HepG2 (cell line): Measurements from ENCODE around the gene ABCC8. TPM values are rescaled to one million over a fixed set of nuclear protein-coding genes. Genes with fewer than 3 reads are reported as not detected.
A peak's percentile ranks its signal among the peaks of the same experiment; 100 is the strongest.

Experiments used
- ATM ChIP-seq: fragments of 450-650 bp; IDR thresholded peaks from 2 replicates; pipeline ENCODE4 v1.7.1; 2017; ENCODE audit warnings: mild to moderate bottlenecking, borderline replicate concordance
- ELF4 ChIP-seq: sonication (generic); formaldehyde crosslinking; IDR thresholded peaks from 2 replicates; pipeline ENCODE4 v1.5.0; 2020; ENCODE audit warnings: missing genetic modification reagents, mild to moderate bottlenecking, moderate library complexity, borderline replicate concordance
- KLF12 ChIP-seq: sonication (generic); formaldehyde crosslinking; IDR thresholded peaks from 2 replicates; pipeline ENCODE4 v1.4.0; 2020; ENCODE audit warnings: missing genetic modification reagents, borderline replicate concordance
- KLF15 ChIP-seq: sonication (generic); formaldehyde crosslinking; IDR thresholded peaks from 2 replicates; pipeline ENCODE4 v1.8.1; 2023; ENCODE audit warnings: borderline replicate concordance, mild to moderate bottlenecking, inconsistent platforms, missing genetic modification reagents, mixed read lengths
- NCOA2 ChIP-seq: sonication (generic); formaldehyde crosslinking; IDR thresholded peaks from 2 replicates; pipeline ENCODE4 v1.8.0; 2022; ENCODE audit warnings: inconsistent platforms
- SOX5 ChIP-seq: IDR thresholded peaks from 2 replicates; pipeline ENCODE4 v1.6.1; 2016; ENCODE audit warnings: borderline replicate concordance
- ZNF143 ChIP-seq: sonication (generic); formaldehyde crosslinking; IDR thresholded peaks from 2 replicates; pipeline ENCODE4 v1.4.0; 2020; ENCODE audit warnings: missing genetic modification reagents
- ZNF761 ChIP-seq: sonication (generic); formaldehyde crosslinking; conservative IDR thresholded peaks from 2 replicates; pipeline ENCODE4 v1.4.0; 2020; ENCODE audit warnings: mild to moderate bottlenecking, missing genetic modification reagents
- ZNF816 ChIP-seq: sonication (generic); formaldehyde crosslinking; IDR thresholded peaks from 2 replicates; pipeline ENCODE4 v1.8.0; 2022; ENCODE audit warnings: missing genetic modification reagents, mild to moderate bottlenecking, borderline replicate concordance
- ZSCAN9 ChIP-seq: IDR thresholded peaks from 2 replicates; pipeline ENCODE4 v1.6.1; 2016; ENCODE audit warnings: borderline replicate concordance
- polyA plus RNA-seq, 8 experiments: library from polyadenylated mRNA; depleted of rRNA in 3 of 8; stranded (reverse) in 7 of 8; unstranded in 1 of 8; fragments of >200 nt; fragmentation: Illumina TruSeq in 4 of 8; extraction: Trizol in 4 of 8; gene quantifications; 2 replicates each; pipeline versions ENCODE4 v1.2.1 to v1.2.3, GENCODE V29; 2011 to 2016; ENCODE audit warnings: low read depth in 4 of 8, missing spikeins in 1 of 8, mixed read lengths in 1 of 8; ENCODE audit not compliant: insufficient read depth in 1 of 8
- total RNA-seq, 5 experiments: library from RNA; depleted of rRNA; stranded (reverse); fragments of >200 nt; fragmentation: Illumina TruSeq; extraction: Trizol; gene quantifications; 2 replicates each; pipeline ENCODE4 v1.2.3, GENCODE V29; 2016; ENCODE audit warnings: low read depth in 1 of 5
- TF ChIP-seq, protein P1 (sequence below), 2 experiments: sonication (generic) in 1 of 2; formaldehyde crosslinking in 1 of 2; IDR thresholded peaks; 2 replicates each; pipeline versions ENCODE4 v1.6.1 to v1.9.0; 2014 to 2022; ENCODE audit warnings: antibody characterized with exemption in 1 of 2, borderline replicate concordance in 1 of 2, inconsistent platforms in 1 of 2, low read depth in 1 of 2, missing genetic modification reagents in 1 of 2
- TF ChIP-seq, protein P2 (sequence below): sonication (generic); formaldehyde crosslinking; IDR thresholded peaks from 2 replicates; pipeline ENCODE4 v1.4.0; 2020; ENCODE audit warnings: mild to moderate bottlenecking, missing genetic modification reagents
- TF ChIP-seq, protein P3 (sequence below), 2 experiments: sonication (generic) in 1 of 2; formaldehyde crosslinking in 1 of 2; IDR thresholded peaks; 2 replicates each; pipeline versions ENCODE4 v1.4.0 to v1.6.1; 2016 to 2020; ENCODE audit warnings: borderline replicate concordance in 1 of 2, low read depth in 1 of 2, mild to moderate bottlenecking in 1 of 2, missing genetic modification reagents in 1 of 2
- TF ChIP-seq, protein P4 (sequence below): sonication (generic); formaldehyde crosslinking; IDR thresholded peaks from 2 replicates; pipeline ENCODE4 v1.8.0; 2022; ENCODE audit warnings: missing genetic modification reagents, mild to moderate bottlenecking, moderate library complexity, borderline replicate concordance

Gene ABCC8
- total and polyA plus RNA-seq, 2 of the 13 experiments (the other 11 are each of a cell fraction or from before 2014, with no cell fraction given), result not detected

DNA sequence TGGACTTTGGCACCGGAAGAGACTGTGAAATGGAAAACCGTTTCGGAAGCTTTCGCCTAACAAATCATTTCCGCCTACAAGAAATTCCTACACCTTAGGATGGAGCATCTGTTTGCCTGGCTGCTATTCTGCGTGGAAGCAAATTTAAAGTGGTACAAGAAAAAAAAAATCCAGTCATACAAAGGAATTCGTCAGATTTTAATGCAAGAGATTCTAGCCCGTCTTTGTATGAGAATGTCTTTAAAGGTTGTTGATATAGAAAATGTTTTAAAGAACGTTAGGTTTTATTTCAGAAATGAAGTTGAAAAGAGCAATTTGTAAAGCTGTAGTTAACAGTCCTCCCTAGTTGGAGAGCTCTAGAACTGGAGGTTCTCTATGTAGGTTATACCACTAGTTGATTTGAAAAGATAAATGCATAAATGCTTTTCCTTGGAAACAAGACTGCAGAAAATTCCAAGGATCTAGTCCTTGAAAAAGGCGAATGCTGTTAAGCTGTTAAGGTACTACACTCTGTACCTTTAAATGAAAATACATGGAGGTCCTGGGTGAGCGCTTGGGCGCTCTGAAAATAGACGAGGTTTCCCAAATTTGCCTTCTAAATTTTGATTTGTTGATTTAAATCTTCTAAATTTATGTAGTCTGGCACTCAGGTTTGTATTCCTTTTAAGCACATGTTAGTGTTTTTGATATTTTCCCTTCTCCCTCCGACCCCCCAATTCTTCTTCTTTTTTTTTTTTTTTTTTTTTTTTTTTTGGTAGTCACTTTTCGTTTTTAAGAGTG, 122.6 kb downstream of the ABCC8 start (continued):
- TF ChIP-seq, protein P1, sequence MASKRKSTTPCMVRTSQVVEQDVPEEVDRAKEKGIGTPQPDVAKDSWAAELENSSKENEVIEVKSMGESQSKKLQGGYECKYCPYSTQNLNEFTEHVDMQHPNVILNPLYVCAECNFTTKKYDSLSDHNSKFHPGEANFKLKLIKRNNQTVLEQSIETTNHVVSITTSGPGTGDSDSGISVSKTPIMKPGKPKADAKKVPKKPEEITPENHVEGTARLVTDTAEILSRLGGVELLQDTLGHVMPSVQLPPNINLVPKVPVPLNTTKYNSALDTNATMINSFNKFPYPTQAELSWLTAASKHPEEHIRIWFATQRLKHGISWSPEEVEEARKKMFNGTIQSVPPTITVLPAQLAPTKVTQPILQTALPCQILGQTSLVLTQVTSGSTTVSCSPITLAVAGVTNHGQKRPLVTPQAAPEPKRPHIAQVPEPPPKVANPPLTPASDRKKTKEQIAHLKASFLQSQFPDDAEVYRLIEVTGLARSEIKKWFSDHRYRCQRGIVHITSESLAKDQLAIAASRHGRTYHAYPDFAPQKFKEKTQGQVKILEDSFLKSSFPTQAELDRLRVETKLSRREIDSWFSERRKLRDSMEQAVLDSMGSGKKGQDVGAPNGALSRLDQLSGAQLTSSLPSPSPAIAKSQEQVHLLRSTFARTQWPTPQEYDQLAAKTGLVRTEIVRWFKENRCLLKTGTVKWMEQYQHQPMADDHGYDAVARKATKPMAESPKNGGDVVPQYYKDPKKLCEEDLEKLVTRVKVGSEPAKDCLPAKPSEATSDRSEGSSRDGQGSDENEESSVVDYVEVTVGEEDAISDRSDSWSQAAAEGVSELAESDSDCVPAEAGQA (IDR thresholded peaks at IDR 0.05; ENCODE audit: low read depth), result no peak
- TF ChIP-seq, protein P1 (CRISPR knock-in tag; IDR thresholded peaks at IDR 0.05; ENCODE audit: borderline replicate concordance), result no peak
- no peak for TF ChIP-seq ELF4 (CRISPR knock-in tag)
- no peak for TF ChIP-seq ZSCAN9
- no peak for TF ChIP-seq NCOA2 (CRISPR knock-in tag)
- TF ChIP-seq, protein P2, sequence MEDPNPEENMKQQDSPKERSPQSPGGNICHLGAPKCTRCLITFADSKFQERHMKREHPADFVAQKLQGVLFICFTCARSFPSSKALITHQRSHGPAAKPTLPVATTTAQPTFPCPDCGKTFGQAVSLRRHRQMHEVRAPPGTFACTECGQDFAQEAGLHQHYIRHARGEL, result no peak
- TF ChIP-seq, protein P3, sequence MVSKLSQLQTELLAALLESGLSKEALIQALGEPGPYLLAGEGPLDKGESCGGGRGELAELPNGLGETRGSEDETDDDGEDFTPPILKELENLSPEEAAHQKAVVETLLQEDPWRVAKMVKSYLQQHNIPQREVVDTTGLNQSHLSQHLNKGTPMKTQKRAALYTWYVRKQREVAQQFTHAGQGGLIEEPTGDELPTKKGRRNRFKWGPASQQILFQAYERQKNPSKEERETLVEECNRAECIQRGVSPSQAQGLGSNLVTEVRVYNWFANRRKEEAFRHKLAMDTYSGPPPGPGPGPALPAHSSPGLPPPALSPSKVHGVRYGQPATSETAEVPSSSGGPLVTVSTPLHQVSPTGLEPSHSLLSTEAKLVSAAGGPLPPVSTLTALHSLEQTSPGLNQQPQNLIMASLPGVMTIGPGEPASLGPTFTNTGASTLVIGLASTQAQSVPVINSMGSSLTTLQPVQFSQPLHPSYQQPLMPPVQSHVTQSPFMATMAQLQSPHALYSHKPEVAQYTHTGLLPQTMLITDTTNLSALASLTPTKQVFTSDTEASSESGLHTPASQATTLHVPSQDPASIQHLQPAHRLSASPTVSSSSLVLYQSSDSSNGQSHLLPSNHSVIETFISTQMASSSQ (IDR thresholded peaks at IDR 0.05; ENCODE audit: low read depth), result no peak
- TF ChIP-seq, protein P3 (CRISPR knock-in tag; IDR thresholded peaks at IDR 0.05; ENCODE audit: borderline replicate concordance), result no peak
- no peak for TF ChIP-seq KLF12 (CRISPR knock-in tag)
- no peak for TF ChIP-seq ZNF816 (CRISPR knock-in tag)
- no peak for TF ChIP-seq ZNF143
- TF ChIP-seq KLF15 (CRISPR knock-in tag), result no peak
- no peak for TF ChIP-seq ATM
- no peak for TF ChIP-seq ZNF761 (CRISPR knock-in tag)
- peak; percentile 61; the same call in 1 of the 2 replicates for TF ChIP-seq SOX5 (CRISPR knock-in tag)
- TF ChIP-seq, protein P4, sequence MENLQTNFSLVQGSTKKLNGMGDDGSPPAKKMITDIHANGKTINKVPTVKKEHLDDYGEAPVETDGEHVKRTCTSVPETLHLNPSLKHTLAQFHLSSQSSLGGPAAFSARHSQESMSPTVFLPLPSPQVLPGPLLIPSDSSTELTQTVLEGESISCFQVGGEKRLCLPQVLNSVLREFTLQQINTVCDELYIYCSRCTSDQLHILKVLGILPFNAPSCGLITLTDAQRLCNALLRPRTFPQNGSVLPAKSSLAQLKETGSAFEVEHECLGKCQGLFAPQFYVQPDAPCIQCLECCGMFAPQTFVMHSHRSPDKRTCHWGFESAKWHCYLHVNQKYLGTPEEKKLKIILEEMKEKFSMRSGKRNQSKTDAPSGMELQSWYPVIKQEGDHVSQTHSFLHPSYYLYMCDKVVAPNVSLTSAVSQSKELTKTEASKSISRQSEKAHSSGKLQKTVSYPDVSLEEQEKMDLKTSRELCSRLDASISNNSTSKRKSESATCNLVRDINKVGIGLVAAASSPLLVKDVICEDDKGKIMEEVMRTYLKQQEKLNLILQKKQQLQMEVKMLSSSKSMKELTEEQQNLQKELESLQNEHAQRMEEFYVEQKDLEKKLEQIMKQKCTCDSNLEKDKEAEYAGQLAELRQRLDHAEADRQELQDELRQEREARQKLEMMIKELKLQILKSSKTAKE, result no peak
